ENCODE data around the gene ZSWIM1. TPM values are rescaled to one million over a fixed set of nuclear protein-coding genes. Genes with fewer than 3 reads are reported as not detected.

The ZSWIM1 gene
- total RNA-seq, 1 experiment from 2014 or later, result 13.0 TPM

- TF ChIP-seq RAD21 (IDR thresholded peaks at IDR 0.05; ENCODE audit: low read depth) (no peak), EGR1 (IDR thresholded peaks at IDR 0.05; ENCODE audit: low read depth) (no peak), EZH2phosphoT487 (IDR thresholded peaks at IDR 0.05; ENCODE audit: borderline replicate concordance) (no peak), FOSL1 (IDR thresholded peaks at IDR 0.05; ENCODE audit: low read depth) (no peak), ZFX (IDR thresholded peaks at IDR 0.05) (no peak)
These were observed 16.7 kb downstream of the ZSWIM1 start (continued) for GRCh38 chr20:45897692-45898091.

DNA sequence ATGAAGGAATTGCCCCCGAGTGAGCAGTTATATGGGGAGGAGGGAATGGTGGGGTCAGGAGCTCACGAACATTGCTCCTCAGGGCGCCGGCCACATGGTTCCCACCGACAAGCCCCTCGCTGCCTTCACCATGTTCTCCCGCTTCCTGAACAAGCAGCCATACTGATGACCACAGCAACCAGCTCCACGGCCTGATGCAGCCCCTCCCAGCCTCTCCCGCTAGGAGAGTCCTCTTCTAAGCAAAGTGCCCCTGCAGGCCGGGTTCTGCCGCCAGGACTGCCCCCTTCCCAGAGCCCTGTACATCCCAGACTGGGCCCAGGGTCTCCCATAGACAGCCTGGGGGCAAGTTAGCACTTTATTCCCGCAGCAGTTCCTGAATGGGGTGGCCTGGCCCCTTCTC, 17.3 kb downstream of the ZSWIM1 start:
- intact Hi-C loops (cut with micrococcal nuclease), result no loop called here
- ChIA-PET CTCF (no interaction called here), POLR2A (no interaction called here), RAD21 (ENCODE audit: low non-redundant PET in 1 of 2, low total read pairs in 2 of 2, uncharacterized antibody in 2 of 2, unreplicated experiment in 2 of 2) (no interaction called here)
- no peak overlapping the region for H3K9ac ChIP-seq (ENCODE audit: low read length)
- TF ChIP-seq RAD21 (IDR thresholded peaks at IDR 0.05; ENCODE audit: low read depth) (no peak), SP1 (IDR thresholded peaks at IDR 0.05; ENCODE audit: low read depth) (no peak), POLR2AphosphoS5 (IDR thresholded peaks at IDR 0.05; ENCODE audit: low read depth, low read length) (no peak), EZH2 (IDR thresholded peaks at IDR 0.05) (no peak), SIN3A (IDR thresholded peaks at IDR 0.05; ENCODE audit: low read depth) (no peak), ATF3 (IDR thresholded peaks at IDR 0.05) (no peak), ZBTB33 (IDR thresholded peaks at IDR 0.05; ENCODE audit: extremely low read depth, insufficient replicate concordance, low read length) (no peak), TCF7L2 (IDR thresholded peaks at IDR 0.05; ENCODE audit: borderline replicate concordance, extremely low read depth, insufficient read depth, insufficient read length) (no peak), YY1 (IDR thresholded peaks at IDR 0.05; ENCODE audit: extremely low read depth, insufficient replicate concordance, low read depth, low read length) (no peak), FOSL1 (IDR thresholded peaks at IDR 0.05; ENCODE audit: low read depth) (no peak)
- TF ChIP-seq, protein P1, sequence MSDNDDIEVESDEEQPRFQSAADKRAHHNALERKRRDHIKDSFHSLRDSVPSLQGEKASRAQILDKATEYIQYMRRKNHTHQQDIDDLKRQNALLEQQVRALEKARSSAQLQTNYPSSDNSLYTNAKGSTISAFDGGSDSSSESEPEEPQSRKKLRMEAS (IDR thresholded peaks at IDR 0.05), result no peak
- TF ChIP-seq, protein P2, sequence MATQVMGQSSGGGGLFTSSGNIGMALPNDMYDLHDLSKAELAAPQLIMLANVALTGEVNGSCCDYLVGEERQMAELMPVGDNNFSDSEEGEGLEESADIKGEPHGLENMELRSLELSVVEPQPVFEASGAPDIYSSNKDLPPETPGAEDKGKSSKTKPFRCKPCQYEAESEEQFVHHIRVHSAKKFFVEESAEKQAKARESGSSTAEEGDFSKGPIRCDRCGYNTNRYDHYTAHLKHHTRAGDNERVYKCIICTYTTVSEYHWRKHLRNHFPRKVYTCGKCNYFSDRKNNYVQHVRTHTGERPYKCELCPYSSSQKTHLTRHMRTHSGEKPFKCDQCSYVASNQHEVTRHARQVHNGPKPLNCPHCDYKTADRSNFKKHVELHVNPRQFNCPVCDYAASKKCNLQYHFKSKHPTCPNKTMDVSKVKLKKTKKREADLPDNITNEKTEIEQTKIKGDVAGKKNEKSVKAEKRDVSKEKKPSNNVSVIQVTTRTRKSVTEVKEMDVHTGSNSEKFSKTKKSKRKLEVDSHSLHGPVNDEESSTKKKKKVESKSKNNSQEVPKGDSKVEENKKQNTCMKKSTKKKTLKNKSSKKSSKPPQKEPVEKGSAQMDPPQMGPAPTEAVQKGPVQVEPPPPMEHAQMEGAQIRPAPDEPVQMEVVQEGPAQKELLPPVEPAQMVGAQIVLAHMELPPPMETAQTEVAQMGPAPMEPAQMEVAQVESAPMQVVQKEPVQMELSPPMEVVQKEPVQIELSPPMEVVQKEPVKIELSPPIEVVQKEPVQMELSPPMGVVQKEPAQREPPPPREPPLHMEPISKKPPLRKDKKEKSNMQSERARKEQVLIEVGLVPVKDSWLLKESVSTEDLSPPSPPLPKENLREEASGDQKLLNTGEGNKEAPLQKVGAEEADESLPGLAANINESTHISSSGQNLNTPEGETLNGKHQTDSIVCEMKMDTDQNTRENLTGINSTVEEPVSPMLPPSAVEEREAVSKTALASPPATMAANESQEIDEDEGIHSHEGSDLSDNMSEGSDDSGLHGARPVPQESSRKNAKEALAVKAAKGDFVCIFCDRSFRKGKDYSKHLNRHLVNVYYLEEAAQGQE (IDR thresholded peaks at IDR 0.05; ENCODE audit: low read depth), result no peak
- no peak overlapping the region for H2AFZ ChIP-seq (ENCODE audit: low read depth, low read length, poor library complexity, severe bottlenecking)
- H3K27ac ChIP-seq (ENCODE audit: low read depth, low read length), result no peak overlapping the region
- H3K36me3 ChIP-seq (ENCODE audit: control insufficient read depth in 1 of 2, insufficient read depth in 2 of 2, low read length in 2 of 2), result peaks cover 6 to 12% of the 10 kb centered on the region in 2 experiments; a peak in 3 of 4 replicates
- no TSS peak for BruUV-seq (replicated peaks)
- ATAC-seq, result no peak
- no peaks in the 10 kb centered on the region for H3K79me2 ChIP-seq (ENCODE audit: insufficient read depth, low read length)
- H3K4me2 ChIP-seq (ENCODE audit: low read length), result no peak overlapping the region
- no peaks in the 10 kb centered on the region for H3K27me3 ChIP-seq (ENCODE audit: insufficient read depth, low read length)
- no peak overlapping the region for H3K4me3 ChIP-seq (replicated peaks in 1 of 2; ENCODE audit: low read depth in 1 of 2, low read length in 2 of 2)
- H3K9me3 ChIP-seq (ENCODE audit: control insufficient read depth in 1 of 2, insufficient read depth in 1 of 2, low read depth in 1 of 2, low read length in 2 of 2), result no peaks in the 10 kb centered on the region
- H4K20me1 ChIP-seq (ENCODE audit: insufficient read depth), result no peaks in the 10 kb centered on the region
- no peaks in the 10 kb centered on the region for H3K9me2 ChIP-seq (ENCODE audit: insufficient read depth)
- DNase-seq (ENCODE audit: low read depth, low spot score), result no peak
- H3K4me1 ChIP-seq (ENCODE audit: control insufficient read depth in 1 of 2, insufficient read depth in 2 of 2, low read length in 2 of 2), result no peaks in the 10 kb centered on the region

Measured in HCT116 (cell line).